HG03095 (cell line): Measurements from ENCODE around the gene PBXIP1.

ENCODE experiments used
- ATAC-seq: cut with Tn5 transposase; IDR thresholded peaks from one replicate; pipeline ENCODE4 v1.9.1; 2021; ENCODE audit warnings: moderate library complexity; ENCODE audit not compliant: unreplicated experiment

The PBXIP1 gene, protein sequence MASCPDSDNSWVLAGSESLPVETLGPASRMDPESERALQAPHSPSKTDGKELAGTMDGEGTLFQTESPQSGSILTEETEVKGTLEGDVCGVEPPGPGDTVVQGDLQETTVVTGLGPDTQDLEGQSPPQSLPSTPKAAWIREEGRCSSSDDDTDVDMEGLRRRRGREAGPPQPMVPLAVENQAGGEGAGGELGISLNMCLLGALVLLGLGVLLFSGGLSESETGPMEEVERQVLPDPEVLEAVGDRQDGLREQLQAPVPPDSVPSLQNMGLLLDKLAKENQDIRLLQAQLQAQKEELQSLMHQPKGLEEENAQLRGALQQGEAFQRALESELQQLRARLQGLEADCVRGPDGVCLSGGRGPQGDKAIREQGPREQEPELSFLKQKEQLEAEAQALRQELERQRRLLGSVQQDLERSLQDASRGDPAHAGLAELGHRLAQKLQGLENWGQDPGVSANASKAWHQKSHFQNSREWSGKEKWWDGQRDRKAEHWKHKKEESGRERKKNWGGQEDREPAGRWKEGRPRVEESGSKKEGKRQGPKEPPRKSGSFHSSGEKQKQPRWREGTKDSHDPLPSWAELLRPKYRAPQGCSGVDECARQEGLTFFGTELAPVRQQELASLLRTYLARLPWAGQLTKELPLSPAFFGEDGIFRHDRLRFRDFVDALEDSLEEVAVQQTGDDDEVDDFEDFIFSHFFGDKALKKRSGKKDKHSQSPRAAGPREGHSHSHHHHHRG

DNA sequence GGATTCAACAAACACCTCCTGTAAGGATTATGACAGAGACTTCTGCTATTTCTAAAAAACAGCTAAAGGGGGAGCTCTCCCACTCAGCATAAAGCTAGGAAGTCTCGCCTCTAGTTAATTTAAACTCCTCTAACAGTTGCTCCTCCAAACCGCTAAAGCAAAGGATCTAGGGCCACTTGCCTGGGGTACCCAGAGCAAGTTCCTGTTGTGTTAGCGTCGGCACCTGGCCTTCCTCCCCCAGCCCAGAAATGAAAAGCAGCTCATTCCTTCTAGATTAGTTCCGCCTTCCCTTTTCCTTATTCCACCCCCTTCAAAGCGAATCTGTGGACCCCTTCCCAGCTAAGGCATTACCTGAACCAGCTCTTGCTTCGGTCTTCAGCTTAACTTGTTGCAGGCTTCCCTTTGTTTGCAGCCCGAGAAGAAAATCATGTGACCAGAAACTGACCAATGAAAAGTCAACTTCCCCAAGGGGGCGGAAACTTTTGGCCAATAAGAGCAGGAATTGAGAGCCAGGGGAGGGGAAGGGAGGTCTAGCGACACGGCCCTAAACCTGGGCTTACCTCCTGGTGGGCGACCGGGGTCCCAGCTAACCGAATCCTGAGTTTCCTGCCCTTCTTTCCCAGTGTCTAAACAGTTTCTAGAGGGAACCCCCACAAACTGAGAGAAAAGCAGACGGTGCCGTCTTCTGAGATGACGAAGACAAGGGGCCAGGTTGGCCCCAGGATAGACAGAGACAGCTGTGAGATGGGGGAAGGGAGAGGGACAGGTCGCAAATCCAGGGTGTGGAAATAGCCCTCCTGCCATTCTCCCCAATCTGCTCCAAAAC, at the start of gene PBXIP1:
TSS of gene PBXIP1 (minus strand) at position 382 of the 826 bp plus-strand sequence. CDS start 2,378 bp downstream, outside the sequence.
- ATAC-seq: peak; percentile 43

DNA sequence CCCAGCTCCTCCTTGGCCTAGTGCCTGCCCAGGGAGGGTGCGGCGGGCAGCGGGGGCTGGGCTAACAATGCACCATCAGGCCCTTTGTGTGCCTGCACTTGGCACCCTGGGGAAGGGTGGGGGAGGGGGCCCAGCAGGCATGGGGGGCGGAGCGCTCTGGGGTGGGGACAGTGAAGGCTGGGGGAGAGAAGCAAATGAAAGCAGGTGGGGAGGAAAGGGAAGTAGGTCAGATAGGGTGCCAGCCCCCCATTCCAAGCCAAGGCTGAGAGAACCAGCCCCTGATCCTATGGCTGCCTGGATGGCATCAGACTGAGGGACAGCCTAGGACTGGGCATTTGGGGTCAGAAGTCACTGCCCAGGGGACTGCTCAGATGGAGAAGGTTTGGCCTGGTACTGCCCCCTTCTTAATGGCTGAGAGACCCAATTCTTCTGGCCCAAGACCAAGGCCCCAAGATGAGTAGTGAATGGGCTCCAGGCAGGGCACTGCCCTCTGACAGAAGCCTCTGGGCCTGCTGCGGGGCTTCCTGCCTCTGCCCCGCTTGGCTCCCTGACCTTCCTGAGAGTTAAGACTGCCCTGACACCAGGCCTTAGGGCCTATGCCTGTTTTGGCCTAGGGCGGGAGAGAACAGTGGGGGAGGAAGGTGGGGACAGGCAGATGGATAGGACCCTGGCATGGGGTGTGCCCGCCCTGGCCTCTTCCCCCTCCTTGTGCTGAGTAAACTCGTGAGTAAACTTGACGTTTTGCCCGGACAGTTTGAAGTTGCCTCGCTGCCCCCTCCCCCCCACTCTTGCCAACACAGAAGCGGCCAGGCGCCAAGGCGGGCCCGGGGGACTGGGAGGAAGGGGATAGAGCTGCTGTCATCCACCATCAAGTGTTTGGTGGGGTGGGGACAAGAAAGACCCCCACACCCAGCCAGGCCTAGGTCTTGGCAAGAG, 49.4 kb upstream of the PBXIP1 start:
- ATAC-seq: no peak

DNA sequence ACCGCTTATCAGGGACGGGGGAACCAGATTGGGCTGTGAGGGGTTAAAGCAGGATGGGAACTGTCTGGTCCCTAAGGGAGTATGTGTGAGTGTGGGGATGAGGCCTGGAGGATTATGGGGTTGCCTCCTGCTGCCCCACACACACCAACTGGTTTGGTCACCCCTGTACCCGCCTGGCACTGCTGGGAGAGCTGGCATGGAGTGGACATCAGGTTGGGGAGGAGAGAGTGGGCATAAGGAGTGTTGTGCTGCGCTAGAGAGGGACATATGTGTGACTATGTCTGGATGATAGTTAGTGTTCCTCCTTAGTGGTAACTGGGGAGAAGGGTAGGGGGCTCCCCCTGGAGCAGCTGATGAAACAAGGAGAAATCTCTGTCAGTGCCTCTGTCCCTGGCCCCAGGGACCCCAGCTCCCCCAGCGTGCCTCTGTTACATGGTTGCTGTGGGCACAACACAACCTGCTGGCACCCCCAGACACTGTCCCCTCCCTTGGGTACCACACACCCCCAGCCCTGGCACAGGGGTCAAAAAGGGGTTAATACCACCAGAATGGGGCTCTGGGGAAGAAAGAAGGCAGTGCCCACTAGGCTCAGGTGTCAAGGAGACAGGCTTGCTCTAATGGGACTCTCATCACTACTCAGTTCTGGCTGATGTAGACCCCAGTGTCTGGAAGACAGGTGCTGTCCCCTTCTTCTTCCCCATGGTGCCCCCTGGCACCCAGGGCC, 48.6 kb upstream of the PBXIP1 start:
- ATAC-seq: no peak

DNA sequence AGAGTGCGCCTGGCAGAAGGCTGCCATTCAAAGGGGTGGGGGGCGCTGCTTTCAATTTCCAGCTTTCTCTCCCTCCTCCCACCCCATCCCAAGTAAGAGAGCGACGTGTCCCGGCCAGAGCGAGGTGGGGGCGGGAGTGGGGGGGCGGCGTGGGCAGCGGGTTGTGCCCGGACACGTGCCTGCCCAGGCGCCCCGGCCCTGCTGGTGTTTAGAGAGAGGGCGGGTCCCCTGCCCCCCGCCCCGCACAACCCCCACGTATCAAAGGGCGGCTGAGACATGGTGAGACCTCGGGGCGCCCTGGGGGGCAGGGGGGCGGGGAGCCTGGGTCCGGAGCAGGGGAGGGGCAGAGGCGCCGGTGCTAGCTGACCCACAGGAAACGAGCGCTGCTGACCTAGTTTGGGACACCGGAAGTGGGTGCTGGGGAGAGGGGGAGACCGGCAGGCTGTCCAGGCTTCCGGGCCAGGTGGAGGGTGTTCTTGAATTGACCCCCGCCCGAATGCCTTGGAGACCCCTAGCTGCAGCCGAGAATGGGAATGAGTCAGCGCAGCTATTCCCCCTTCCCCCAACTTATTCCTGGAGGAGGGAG, 48.0 kb upstream of the PBXIP1 start:
- no peak for ATAC-seq

DNA sequence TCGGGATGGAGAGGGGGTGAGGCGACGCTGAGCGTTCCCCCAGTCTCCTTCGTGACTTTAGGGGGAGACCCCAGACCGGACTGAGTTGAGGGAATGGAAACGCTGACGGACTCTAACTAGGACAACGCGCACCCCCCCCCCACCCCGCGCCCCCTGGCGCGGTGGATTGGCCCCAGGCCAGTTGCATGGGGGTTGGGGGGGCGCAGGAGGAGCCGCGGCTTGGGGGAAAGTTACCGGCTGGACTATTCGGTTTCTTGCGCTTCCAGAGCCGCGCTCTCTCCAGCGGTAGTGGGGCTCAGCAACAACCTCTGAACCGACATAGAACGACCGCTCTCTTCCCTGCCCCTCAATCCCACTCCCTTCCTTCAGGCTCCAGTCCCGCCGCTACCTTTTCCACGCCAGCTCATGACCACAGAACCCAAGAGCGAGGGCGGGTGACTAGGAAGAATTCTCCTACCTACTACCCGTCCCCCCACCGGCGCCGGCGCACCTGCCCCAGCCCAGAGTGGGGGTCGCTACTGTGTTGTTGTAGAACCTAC, 47.4 kb upstream of the PBXIP1 start:
- ATAC-seq: no peak

DNA sequence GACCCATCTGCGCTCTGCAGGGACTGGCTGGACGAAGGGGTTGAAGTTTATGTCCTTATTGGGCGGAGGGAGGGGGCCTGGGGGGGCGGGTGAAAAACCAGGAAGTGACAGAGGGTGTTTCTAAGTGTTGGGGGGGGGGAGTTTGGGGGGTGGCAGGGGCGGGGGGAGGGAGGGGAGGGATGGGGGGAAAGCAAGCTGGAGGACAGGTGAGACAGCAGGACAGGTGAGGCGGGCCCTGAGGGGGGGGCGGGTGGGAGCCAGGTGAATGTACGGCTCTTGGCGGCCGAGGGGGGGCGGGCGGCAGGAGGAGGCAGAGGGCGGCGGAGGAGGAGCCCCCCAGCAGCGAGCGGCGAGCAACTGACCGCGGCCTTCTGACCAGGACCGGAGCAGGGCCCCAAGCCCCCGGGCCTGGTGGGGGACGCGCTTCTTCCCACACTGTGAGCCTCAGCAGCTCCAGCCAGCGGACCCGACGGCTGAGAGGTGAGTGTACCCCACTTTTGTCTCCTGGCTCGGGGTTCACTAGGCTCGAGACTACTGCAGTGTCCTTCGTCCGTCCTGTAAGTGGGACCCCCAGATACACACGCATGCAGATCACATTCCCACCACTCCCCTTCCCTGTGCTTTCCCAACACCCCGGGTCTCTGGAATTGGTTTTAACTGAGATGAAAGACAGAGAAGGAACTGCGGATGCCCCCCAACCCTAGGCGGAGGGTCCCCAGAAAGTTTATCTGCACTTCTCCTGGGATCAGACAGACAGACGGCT, 46.7 kb upstream of the PBXIP1 start, which contains the start of gene ZBTB7B:
TSS of gene ZBTB7B (plus strand) at position 339 of the 763 bp plus-strand sequence. CDS start 11,859 bp downstream, outside the sequence.
- no peak for ATAC-seq

DNA sequence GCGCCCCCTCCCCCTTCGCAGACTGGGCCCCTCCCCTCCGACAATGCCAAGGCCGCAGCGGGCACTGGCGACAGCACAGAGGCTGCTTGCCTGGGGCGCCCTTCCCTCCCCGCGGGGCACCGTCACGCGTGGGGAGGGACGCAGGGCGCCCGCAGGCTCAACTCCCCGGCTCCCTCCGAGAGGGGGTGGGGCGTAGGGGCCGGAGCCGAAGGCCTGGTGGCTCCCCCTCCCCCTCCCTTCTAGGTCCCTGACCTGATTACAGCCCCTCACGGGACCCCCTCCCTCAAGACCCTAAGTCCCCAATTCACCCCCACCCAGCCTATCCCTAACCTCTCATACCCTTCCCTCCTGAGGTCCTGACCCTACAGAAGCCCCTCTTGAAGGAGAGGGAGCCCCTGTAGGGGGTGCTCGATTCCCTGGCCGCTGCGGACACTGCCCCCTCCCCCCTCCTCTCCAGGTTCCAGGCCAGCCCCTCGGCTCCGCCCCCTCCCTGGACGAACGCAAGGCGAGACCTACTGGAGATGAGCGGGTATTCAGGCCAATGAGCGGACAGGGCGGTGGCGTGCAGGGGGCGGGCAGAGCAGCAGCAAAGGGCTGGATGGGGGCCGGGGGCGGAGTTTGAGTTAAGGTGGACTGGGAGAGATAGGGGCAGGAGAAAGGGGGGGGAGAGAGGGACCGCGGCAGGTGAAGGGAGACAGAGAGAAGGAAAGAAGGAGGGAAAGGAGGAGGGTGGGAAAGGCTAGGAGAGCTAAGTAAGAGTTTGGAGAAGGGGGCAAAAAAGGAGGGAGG, 46.0 kb upstream of the PBXIP1 start:
- ATAC-seq: peak; percentile 44

DNA sequence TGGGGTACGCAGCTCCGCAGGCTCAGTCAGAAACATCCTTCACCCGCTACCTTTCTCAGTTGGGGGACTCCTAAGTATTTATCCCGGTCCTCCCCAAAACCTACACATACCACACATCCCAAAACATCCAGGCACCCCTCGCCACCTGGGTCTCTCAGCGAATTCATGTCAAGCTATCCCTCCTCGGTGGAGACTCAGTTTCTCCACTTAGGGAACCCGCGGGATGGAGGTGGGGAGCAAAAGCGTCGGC, 45.5 kb upstream of the PBXIP1 start:
- ATAC-seq: peak; percentile 5

DNA sequence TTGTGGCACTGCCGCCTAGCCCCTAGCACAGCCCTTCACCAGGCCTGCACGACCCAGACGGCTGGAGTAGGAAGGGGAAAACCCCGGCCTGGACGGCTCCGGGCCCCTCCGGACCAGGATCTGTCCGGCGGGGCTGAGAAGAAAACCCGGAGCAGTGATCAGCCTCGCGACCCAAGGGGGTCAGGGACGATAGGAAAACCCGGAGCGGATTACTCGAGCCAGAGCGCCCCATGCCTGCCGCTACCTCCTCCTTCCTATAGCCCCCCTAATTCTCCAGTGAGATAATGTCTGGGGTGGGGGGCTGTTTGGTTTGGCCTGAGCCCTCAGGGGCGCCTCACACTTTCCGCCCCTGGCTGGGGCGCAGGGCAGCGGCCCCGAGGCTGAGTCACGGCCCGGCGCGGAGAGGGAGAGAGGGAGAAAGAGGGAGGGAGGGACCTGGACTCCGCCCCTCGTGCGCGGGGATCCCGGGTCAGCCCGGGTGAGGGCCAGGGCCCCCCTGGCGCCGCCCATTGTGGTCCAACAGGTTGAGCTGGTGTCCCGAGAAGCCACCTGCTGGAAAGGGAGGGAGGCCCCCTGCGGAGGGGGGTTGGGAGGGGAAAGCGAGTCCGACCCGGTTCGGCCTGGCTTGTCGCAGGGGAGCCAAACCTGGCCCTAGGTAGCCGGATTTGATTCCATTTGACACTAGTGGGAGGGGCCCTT, 45.0 kb upstream of the PBXIP1 start:
- ATAC-seq: peak; percentile 39

DNA sequence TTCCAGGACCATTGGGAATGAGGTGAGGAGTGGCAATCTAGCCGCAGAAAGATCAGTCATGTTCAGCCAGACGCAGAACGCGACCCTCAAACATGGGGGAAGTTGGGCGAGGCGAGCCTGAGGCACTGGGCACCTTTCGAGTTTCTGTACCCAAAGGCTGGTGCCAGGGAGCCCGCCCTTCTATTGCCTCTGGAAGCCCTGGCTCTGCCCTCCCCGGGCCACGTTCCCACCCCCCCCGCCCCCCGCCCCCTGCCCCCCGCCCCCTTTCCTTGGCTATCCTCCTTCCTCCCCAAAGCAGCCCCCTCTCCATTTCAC, 44.5 kb upstream of the PBXIP1 start:
- ATAC-seq: no peak

DNA sequence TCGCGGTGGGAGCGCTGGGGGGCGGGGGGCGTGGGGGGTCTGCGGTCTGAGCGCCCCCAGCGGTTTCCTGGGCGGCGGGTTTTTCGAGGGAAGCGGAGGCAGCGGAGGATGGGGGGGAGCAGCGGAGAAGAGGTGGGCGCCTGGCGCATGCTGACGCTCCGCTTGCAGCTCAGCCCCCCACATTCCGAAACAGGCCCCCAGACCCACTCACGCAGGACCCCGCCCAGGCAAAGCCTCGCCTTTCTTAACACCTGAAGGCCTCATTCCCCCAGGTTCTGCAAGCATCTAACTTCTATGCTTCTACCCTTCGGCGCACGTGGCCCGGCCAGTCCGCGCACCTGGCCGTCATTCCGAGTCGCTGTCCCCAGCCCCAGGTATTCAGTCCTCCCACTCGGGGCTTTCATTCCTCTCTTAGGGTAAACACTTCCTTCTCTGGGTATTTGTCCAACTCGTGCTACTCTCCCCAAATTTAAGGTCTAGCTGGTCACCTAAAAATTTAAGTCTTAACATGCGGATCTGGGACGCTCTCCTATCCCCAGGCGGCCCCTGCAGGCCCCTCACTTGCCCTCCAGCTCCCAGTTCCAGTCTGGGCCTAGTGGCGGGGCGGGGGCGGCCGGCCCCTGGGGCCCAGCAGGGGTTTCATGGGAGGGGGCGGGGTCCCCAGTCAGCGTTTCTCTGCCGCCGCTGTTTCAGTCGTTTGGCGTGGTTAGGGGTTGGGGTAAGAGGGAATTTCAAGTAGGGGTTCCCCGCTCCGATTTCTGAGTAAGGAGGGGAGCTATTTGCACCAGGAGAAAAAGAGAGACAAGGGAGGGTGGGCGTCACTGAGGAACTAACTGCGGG, 43.9 kb upstream of the PBXIP1 start:
- ATAC-seq: no peak

DNA sequence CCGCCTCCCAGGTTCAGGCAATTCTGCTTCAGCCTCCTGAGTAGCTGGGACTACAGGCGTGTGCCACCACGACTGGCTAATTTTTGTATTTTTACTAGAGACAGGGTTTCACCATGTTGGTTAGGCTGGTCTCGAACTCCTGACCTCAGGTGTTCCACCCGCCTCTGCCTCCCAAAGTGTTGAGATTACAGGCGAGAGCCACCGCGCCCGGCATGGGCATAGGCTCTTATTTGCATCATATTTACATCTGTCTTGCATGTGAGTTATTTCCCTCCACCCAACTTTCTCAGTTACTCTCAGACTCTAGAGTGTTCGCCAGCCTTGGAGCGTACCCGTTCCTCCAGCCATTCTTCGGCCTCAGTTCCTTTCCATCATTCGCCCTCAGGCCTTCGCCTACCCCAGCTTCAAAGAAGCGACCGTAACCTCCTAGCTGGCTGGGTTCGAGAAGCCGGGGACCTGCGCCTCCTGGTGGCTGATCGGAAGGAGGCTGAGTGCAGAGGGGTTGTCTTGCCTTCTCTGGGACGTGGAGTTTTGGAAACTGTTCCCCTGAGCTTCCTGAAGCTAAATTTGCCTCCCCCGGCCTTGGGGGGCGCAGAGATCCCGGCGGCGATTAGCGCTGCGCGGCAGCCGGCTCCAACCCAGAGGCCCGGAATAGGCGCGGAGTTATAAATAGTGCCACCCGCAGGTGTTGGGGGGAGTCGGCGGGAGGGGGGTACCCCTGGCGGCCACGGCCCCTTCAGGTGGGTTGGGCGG, 43.1 kb upstream of the PBXIP1 start:
- no peak for ATAC-seq

DNA sequence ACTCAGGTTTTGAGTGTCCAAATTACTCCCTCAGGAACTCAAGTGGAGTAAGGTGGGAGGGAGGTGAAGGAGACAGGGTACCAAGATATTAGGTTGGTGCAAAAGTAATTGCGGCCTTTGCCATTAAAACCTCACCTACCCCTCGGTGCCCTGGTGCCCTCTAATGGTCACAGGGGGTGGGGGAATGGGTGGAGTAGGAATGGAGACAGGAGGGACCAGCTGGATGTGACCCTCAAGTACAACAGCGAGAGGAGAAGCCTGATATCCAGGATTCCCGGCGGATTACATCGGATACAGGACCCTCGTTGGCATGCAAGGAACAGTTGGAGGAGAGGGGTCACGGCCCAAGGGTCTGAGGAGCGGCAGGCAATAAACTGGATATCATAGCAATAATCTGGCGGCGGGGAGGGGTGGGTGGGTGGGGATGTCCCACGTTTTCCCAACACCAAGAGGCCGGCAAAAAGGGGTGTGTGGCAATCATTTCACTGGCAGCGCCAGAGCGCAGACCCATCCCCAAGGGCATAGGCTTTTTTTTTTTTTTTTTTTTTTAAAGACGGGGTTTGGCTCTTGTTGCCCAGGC, 42.4 kb upstream of the PBXIP1 start:
- ATAC-seq: no peak

DNA sequence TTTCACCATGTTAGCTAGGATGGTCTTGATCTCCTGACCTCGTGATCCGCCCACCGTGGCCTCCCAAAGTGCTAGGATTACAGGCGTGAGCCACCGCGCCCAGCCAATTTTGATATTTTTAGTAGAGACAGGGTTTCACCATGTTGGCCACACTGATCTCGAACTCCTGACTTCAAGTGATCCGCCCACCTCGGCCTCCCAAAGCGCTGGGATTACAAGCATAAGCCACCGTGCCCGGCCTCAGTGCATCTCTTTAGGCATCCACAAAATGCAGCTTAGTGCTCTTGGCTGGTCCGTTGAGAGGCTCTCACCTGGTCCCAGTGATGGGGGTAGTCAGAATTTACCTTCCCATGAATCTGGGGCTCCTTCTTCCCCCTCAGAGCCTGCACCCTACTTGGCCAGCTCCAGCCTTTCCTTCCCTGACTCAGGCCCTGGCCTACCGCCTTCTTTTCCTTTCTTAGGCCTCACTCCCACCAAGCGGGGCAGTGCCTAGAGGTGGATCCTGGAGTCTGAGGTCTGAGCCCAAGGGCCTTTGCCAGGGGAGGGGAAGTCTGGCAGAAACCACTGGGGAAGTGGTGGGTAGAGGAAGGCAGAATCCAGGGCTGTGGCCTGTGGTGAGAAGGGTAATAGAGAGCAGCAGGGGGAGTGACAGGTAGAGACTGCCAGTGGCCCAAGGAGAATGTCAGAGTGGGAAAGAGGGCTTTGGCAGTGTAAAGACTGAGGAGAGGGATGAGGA, 41.2 kb upstream of the PBXIP1 start:
- no peak for ATAC-seq
